Spleen (tissue), 7 donors: ENCODE data around the gene CHD3.

Experiments used
- CTCF ChIP-seq, 11 experiments: fragments of 200-600 bp in 7 of 11; fragments of 450-650 bp in 4 of 11; sonication (generic) in 4 of 11; IDR thresholded peaks in 8 of 11; conservative IDR thresholded peaks in 3 of 11; 1 replicate in 7 of 11; 2 replicates in 4 of 11; pipeline versions ENCODE4 v1.4.0 to v1.8.0; 2016 to 2021; ENCODE audit warnings: antibody characterized with exemption in 11 of 11, inconsistent platforms in 4 of 11, mild to moderate bottlenecking in 1 of 11
- POLR2A ChIP-seq, 3 donors: fragments of 450-650 bp; IDR thresholded peaks; one replicate each; pipeline ENCODE4 v1.5.1; 2017; ENCODE audit warnings: antibody characterized with exemption in 3 of 3, mild to moderate bottlenecking in 1 of 3
- POLR2AphosphoS5 ChIP-seq, 3 donors: sonication (generic); formaldehyde crosslinking; IDR thresholded peaks; one replicate each; pipeline ENCODE4 v1.5.1; 2017; ENCODE audit warnings: antibody characterized with exemption in 3 of 3
- donor health status: DM: no; HTN: no; CAD: no; lungs with moderate emphysema.
- donor health status: DM: no; HTN: no; CAD: no.
- donor health status: DM: no; HTN: no; CAD: no.

DNA sequence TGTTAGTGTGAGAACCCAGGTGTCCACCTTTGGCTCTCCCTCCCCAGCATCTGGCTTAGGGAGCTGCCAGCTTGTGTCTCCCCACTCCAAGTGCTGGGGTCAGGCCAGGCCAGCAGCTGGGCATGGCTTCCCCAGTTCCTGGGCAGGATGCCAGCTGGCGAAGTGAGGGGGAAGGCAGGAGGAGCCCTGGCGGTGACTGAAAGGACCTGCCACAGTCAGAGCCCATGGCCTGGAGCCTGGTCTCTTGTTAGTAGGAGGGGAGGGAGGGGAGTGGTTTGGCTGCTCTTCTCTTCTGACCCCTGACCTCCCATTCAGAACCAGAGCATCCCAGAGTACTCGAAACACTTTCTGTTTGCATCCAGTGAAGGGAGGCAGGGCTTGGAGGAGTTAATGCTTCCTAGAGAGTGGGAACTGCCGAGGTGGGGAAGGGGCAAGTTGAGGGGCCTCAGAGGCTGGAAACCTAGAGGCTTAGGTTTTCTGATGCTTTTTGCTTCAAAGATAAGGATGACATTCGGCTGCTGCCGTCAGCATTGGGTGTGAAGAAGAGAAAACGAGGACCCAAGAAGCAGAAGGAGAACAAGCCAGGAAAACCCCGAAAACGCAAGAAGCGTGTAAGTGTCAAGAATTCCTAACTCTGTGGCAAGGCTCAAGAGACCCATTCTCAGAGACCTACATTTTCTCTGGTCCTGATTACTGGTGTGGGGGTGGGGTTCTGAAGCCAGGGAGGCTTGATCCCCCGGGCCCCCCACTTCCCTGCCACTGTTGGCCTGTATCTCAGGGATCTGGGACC lies 772 bp downstream of the CHD3 start:
- TF ChIP-seq POLR2A (IDR thresholded peaks at IDR 0.05) (no peak), CTCF (IDR thresholded peaks at IDR 0.05 in 8 of 11, conservative IDR thresholded peaks at IDR 0.05 in 3 of 11) (peak; percentile 24 to 73 (median 58)), POLR2AphosphoS5 (IDR thresholded peaks at IDR 0.05) (peak; percentile 89 to 93 (median 90))
